ENCODE measurements around the gene C4orf50. TPM values are rescaled to one million over a fixed set of nuclear protein-coding genes. Genes with fewer than 3 reads are reported as not detected.
A peak's percentile ranks its signal among the peaks of the same experiment; 100 is the strongest.

The C4orf50 gene
- total and polyA plus RNA-seq, 2 of the 13 experiments (the other 11 are each of a cell fraction or from before 2014, with no cell fraction given), result not detected

GRCh38 chr4:6062133-6062532 is 43.9 kb upstream of the C4orf50 start (continued):
- no peak for TF ChIP-seq JUNB (CRISPR knock-in tag; IDR thresholded peaks at IDR 0.05; ENCODE audit: borderline replicate concordance)
- TF ChIP-seq KMT2B (CRISPR knock-in tag; IDR thresholded peaks at IDR 0.05), result no peak
- TF ChIP-seq ZNF224 (CRISPR knock-in tag; IDR thresholded peaks at IDR 0.05), result no peak
- no peak for TF ChIP-seq HMGXB4 (CRISPR knock-in tag; IDR thresholded peaks at IDR 0.05; ENCODE audit: borderline replicate concordance in 1 of 2, low read depth in 1 of 2)

- in situ Hi-C loops (cut with HindIII; ENCODE audit: extremely low pct_ligation_motif_present, low pct_unique_long_range_greater_than_20kb) (no loop called here), intact Hi-C loops (cut with micrococcal nuclease; ENCODE audit: unreplicated experiment) (no loop called here)
- Histone ChIP-seq H3K4me3 (replicated peaks in 1 of 3; ENCODE audit: insufficient read depth in 1 of 3, low read depth in 2 of 3, low read length in 3 of 3) (no peak overlapping the region), H2AFZ (ENCODE audit: low read length) (no peak overlapping the region), H3K4me1 (ENCODE audit: insufficient read depth, low read length) (no peaks in the 10 kb centered on the region), H4K20me1 (ENCODE audit: insufficient read depth, low read length) (no peaks in the 10 kb centered on the region), H3K4me2 (ENCODE audit: low read depth, low read length) (no peak overlapping the region), H3K36me3 (replicated peaks in 1 of 2; ENCODE audit: control insufficient read depth in 1 of 2, insufficient read depth in 2 of 2, low read length in 2 of 2) (no peaks in the 10 kb centered on the region), H3K27ac (ENCODE audit: extremely low read length, insufficient read depth, low read length) (no peak overlapping the region), H3K9ac (ENCODE audit: insufficient read depth, low read depth, low read length) (no peak overlapping the region), H3K9me3 (ENCODE audit: low read length) (peaks cover 45% of the 10 kb centered on the region), H3K27me3 (ENCODE audit: control insufficient read depth in 1 of 2, insufficient read depth in 2 of 2, low read length in 2 of 2) (no peaks in the 10 kb centered on the region), H3K79me2 (ENCODE audit: insufficient read depth, low read length) (no peaks in the 10 kb centered on the region)
- no TSS peak for BruUV-seq (replicated peaks)
- WGBS (ENCODE audit: low lambda C conversion rate), result 30% methylated on average over 5 of the region's 7 CpGs
- POLR2A ChIA-PET, result no interaction called here
- ATAC-seq (no peak), DNase-seq (ENCODE audit: low spot score) (no peak), FAIRE-seq (no peak)
- CTCF ChIA-PET (ENCODE audit: low intra/inter-chr PET ratio, low total read pairs), result no interaction called here
- no peak for TF ChIP-seq REXO4 (CRISPR knock-in tag; IDR thresholded peaks at IDR 0.05; ENCODE audit: borderline replicate concordance)
- peak; percentile 82 to 88 for TF ChIP-seq MAFK (conservative IDR thresholded peaks at IDR 0.05 in 1 of 2, IDR thresholded peaks at IDR 0.05 in 1 of 2; ENCODE audit: low read length in 2 of 2)
- peak; percentile 77 for TF ChIP-seq MAFF (IDR thresholded peaks at IDR 0.05; ENCODE audit: low read depth, low read length)
- no peak for TF ChIP-seq HDAC1 (CRISPR knock-in tag; IDR thresholded peaks at IDR 0.05)
Measured at GRCh38 chr4:6059375-6059805, 41.2 kb upstream of the C4orf50 start.

All from HepG2 (cell line).